Measurements from ENCODE around the gene PTPRC.

Gene PTPRC

DNA sequence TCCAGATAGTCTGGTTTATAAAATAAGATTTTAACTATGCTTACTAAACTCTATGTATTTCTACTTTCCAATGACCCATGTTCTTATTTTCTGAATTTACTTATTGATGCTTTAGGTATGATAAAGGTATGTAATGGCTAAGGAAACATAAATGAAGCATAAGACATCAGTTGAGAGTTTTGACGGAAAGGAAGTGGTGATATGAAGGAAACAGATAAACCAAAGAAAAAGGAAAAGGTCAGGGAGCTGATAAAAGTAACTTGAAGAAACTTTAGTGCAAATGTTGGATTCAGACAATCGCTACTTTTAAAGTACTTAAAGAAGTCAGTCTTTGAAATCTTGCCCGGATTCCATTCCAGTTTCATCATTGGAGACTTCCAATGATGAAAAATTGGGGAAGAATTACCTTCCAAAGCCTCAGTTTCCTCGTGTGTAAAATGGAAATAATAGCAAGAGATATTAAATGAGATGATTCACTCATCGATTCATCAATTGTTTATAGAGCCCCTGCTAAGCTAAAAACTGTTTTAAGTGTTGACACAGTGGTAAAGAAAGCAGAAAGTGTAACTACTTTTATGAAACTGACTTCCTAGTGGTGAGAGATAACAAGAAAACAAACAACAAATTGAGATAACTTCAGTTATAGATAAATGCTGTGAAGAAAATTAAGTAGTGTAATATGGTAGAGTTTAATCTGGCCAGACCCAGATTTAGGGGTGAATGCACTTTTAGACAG is 10.6 kb downstream of the PTPRC start:
- H3K4me1 ChIP-seq: no peaks in the 10 kb centered on the region
- H3K4me3 ChIP-seq: no peak overlapping the region
- H3K36me3 ChIP-seq: no peaks in the 10 kb centered on the region
- TF ChIP-seq, protein P1, sequence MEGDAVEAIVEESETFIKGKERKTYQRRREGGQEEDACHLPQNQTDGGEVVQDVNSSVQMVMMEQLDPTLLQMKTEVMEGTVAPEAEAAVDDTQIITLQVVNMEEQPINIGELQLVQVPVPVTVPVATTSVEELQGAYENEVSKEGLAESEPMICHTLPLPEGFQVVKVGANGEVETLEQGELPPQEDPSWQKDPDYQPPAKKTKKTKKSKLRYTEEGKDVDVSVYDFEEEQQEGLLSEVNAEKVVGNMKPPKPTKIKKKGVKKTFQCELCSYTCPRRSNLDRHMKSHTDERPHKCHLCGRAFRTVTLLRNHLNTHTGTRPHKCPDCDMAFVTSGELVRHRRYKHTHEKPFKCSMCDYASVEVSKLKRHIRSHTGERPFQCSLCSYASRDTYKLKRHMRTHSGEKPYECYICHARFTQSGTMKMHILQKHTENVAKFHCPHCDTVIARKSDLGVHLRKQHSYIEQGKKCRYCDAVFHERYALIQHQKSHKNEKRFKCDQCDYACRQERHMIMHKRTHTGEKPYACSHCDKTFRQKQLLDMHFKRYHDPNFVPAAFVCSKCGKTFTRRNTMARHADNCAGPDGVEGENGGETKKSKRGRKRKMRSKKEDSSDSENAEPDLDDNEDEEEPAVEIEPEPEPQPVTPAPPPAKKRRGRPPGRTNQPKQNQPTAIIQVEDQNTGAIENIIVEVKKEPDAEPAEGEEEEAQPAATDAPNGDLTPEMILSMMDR (IDR thresholded peaks at IDR 0.05): no peak
- no peak for DNase-seq
- H3K9me3 ChIP-seq: no peaks in the 10 kb centered on the region
- intact Hi-C loops (cut with DNase I; ENCODE audit: low total_unique reads): no loop called here
- H3K27ac ChIP-seq: no peak overlapping the region
- no peaks in the 10 kb centered on the region for H3K27me3 ChIP-seq

DNA sequence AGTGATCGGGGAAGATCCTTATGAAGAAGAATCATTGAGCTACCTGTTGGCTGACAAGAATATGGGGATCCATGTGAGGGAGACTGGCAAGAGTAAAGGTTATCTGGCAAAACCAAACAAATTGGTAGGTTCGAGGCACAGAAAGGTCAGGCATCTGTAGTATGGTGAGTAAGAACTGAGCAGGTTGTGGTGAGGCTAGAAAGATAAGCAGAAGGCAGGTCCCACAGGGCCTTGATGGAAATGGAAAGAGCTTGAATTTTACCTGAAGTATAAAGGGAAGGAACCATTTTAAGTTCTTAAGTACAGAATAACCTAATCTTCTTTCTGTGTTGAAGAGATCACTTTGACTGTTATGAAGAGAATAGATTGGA is 11.1 kb downstream of the PTPRC start:
- H3K4me1 ChIP-seq: no peaks in the 10 kb centered on the region
- DNase-seq: no peak
- TF ChIP-seq, protein P1 (IDR thresholded peaks at IDR 0.05): no peak
- H3K27me3 ChIP-seq: no peaks in the 10 kb centered on the region
- intact Hi-C loops (cut with DNase I; ENCODE audit: low total_unique reads): no loop called here
- no peaks in the 10 kb centered on the region for H3K36me3 ChIP-seq
- H3K4me3 ChIP-seq: no peak overlapping the region
- H3K9me3 ChIP-seq: no peaks in the 10 kb centered on the region
- no peak overlapping the region for H3K27ac ChIP-seq

DNA sequence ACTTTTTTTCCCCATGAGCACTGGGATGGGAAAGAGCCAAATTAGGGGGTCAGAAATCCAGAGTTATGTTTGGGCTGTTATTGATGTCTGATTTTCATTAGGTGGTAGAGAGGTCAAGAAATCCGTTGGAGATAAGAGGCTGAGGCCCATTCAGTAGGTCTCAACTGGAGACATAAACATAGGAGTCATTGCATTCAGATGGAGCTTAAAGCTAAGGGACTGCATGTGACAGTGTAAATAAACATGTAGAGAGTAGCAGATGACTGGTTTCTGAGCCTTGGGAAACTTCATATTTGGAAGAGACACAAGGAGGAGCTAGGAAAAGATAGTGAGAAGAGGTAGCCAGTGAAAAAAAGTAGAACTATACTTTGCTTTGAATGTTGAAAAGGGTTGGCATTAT is 11.7 kb downstream of the PTPRC start:
- H3K36me3 ChIP-seq: no peaks in the 10 kb centered on the region
- TF ChIP-seq, protein P1 (IDR thresholded peaks at IDR 0.05): no peak
- no peak overlapping the region for H3K27ac ChIP-seq
- H3K4me3 ChIP-seq: no peak overlapping the region
- intact Hi-C loops (cut with DNase I; ENCODE audit: low total_unique reads): no loop called here
- no peak for DNase-seq
- H3K9me3 ChIP-seq: no peaks in the 10 kb centered on the region
- H3K27me3 ChIP-seq: no peaks in the 10 kb centered on the region
- H3K4me1 ChIP-seq: no peaks in the 10 kb centered on the region

DNA sequence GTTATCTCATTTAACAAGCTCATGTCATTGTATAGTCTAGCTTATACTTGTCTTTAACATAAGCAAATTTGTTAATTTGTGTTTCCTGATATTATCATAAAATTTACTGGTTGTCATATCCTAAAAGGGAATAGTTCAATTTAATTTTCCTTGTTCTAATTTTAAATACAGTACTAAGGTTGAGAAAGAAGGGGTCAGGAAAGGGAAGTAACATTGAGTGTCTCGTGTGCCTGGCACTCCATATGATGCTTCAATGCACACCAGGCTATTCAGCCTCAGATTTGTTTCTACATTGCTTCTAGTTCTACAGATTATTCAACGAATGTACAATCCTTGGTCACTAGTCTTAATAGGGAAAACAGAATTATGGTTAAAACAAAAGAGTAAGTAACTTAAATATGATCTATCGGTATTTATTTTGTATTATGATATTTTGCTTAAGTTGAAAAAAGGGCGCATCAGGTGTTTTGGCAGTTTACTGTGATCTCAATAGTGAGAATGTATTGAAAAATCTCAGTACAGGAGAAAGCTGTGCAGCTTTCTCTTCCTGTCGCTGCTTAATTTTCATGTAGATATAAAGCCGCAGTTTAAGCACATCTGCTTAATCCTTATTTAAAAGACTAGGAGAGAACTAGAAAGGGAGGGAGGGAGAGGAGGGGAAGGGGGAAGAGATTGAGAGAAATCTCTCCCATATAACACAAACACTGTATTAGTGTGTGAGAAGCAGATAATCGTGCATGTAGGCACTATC is 13.0 kb downstream of the PTPRC start:
- Histone ChIP-seq H3K36me3 (no peaks in the 10 kb centered on the region), H3K4me1 (peaks cover 0 to 2% (median 0%) of the 10 kb centered on the region in 4 donors), H3K27me3 (no peaks in the 10 kb centered on the region), H3K4me3 (no peak overlapping the region), H3K9me3 (no peaks in the 10 kb centered on the region), H3K27ac (no peak overlapping the region)
- DNase-seq: no peak
- TF ChIP-seq, protein P1 (IDR thresholded peaks at IDR 0.05): no peak
- intact Hi-C loops (cut with DNase I; ENCODE audit: low total_unique reads): no loop called here

DNA sequence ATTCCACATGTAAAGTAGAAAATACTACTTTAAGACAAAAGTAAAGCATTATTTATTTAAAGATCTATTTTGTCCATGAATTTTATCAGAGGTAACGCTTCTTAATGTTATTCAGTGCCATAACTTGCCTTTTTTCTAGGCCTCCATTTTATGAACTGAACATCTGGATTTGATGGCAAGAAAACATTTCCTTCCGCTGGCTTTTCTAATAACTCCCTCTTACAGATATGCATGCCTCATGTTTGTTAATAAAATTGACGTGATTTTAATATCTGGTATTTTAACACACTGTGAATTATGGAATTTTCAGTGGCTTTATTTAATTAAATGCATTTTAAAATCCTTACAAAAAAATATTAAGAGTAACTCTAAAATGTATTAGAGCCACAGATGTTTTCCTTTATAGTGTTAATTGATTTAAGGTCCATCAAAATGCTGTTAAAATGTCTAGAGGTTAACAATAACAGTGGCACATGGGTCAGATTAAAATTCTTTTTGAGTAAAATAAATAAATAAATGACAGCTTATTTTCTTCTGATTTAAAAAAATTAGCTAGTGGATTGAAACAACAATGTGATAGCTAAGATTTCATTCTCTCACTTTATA is 15.1 kb downstream of the PTPRC start:
- intact Hi-C loops (cut with DNase I; ENCODE audit: low total_unique reads): no loop called here
- TF ChIP-seq, protein P1 (IDR thresholded peaks at IDR 0.05): no peak
- Histone ChIP-seq H3K27me3 (no peaks in the 10 kb centered on the region), H3K4me3 (no peak overlapping the region), H3K9me3 (no peaks in the 10 kb centered on the region), H3K4me1 (peaks cover 0 to 14% (median 4%) of the 10 kb centered on the region in 4 donors), H3K27ac (no peak overlapping the region), H3K36me3 (no peaks in the 10 kb centered on the region)
- no peak for DNase-seq
